HCT116 (cell line): ENCODE measurements around the gene ALB. TPM values are rescaled to one million over a fixed set of nuclear protein-coding genes. Genes with fewer than 3 reads are reported as not detected.

Experiments used
- ATAC-seq: fragments of 200-7000 bp; cut with Tn5 transposase; 2 replicates; pipeline ENCODE4 v1.9.1; 2020; ENCODE audit warnings: mild to moderate bottlenecking, moderate library complexity
- BruUV-seq: library from RNA; stranded (reverse); fragments of 400-500 nt; replicated peaks from 2 replicates; lab custom pipeline; 2021; lab: Mats Ljungman, UMichigan
- CTCF ChIA-PET: fragments of 300-600 bp; sonication (Branson Sonifier 250); formaldehyde crosslinking; loops from one replicate; lab custom pipeline; 2021; ENCODE audit warnings: antibody characterized with exemption; lab: Charles Lee
- POLR2A ChIA-PET: fragments of 300-600, 350-600 bp; sonication (Branson Sonifier 250); formaldehyde crosslinking; loops from one replicate; lab custom pipeline; 2021; ENCODE audit warnings: antibody characterized with exemption; lab: Charles Lee
- RAD21 ChIA-PET, 2 experiments: fragments of 300-600 bp; sonication (Branson Sonifier 250); formaldehyde crosslinking; loops; one replicate each; lab custom pipeline; 2023; ENCODE audit warnings: low total read pairs in 2 of 2; ENCODE audit not compliant: uncharacterized antibody in 2 of 2, unreplicated experiment in 2 of 2, low non-redundant PET in 1 of 2; lab: Charles Lee
- DNase-seq: peaks from one replicate; pipeline ENCODE4 v3.0.0-alpha.2; 2010; ENCODE audit warnings: low read depth, low spot score
- H2AFZ ChIP-seq: fragments of 200-600 bp; shearing (Covaris generic), sonication (generic); 2 replicates; pipeline ENCODE4 v1.6.1; 2017; ENCODE audit warnings: low read depth, mixed run types, mixed read lengths, antibody characterized with exemption, low read length; ENCODE audit not compliant: poor library complexity, severe bottlenecking
- H3K27ac ChIP-seq: 2 replicates; pipeline ENCODE4 v1.5.1; 2012; ENCODE audit warnings: low read depth, low read length
- H3K27me3 ChIP-seq: fragments of 200-600 bp; sonication (generic); 2 replicates; pipeline ENCODE4 v1.6.1; 2016; ENCODE audit warnings: mixed run types, low read length, mixed read lengths; ENCODE audit not compliant: insufficient read depth
- H3K36me3 ChIP-seq, 2 experiments: fragments of 200-500 bp in 1 of 2; fragments of 200-600 bp in 1 of 2; sonication (Bioruptor generic) in 1 of 2; sonication (generic) in 1 of 2; 2 replicates each; pipeline versions ENCODE4 v1.5.1 to v1.6.1; 2014 to 2016; ENCODE audit warnings: low read length in 2 of 2, inconsistent platforms in 1 of 2, mixed read lengths in 1 of 2, mixed run types in 1 of 2; ENCODE audit not compliant: insufficient read depth in 2 of 2, control insufficient read depth in 1 of 2
- H3K4me1 ChIP-seq, 2 experiments: fragments of 200-600 bp in 1 of 2; sonication (generic) in 1 of 2; 2 replicates each; pipeline versions ENCODE4 v1.5.1 to v1.6.1; 2012 to 2017; ENCODE audit warnings: low read length in 2 of 2, inconsistent platforms in 1 of 2, mild to moderate bottlenecking in 1 of 2, mixed read lengths in 1 of 2, mixed run types in 1 of 2, moderate library complexity in 1 of 2; ENCODE audit not compliant: insufficient read depth in 2 of 2, control insufficient read depth in 1 of 2
- H3K4me2 ChIP-seq: fragments of 200-600 bp; sonication (generic); 2 replicates; pipeline ENCODE4 v1.6.1; 2017; ENCODE audit warnings: mixed run types, low read length, mixed read lengths
- H3K4me3 ChIP-seq, 2 experiments: fragments of 200-600 bp in 1 of 2; sonication (generic) in 1 of 2; replicated peaks in 1 of 2; 2 replicates each; pipeline ENCODE4 v1.5.1; 2011 to 2016; ENCODE audit warnings: low read length in 2 of 2, control low read depth in 1 of 2, low read depth in 1 of 2, mild to moderate bottlenecking in 1 of 2, mixed read lengths in 1 of 2, mixed run types in 1 of 2
- H3K79me2 ChIP-seq: fragments of 200-600 bp; sonication (generic); 2 replicates; pipeline ENCODE4 v1.6.1; 2017; ENCODE audit warnings: mild to moderate bottlenecking, mixed run types, low read length, moderate library complexity, mixed read lengths; ENCODE audit not compliant: insufficient read depth
- H3K9ac ChIP-seq: fragments of 200-600 bp; sonication (generic); 2 replicates; pipeline ENCODE4 v1.6.1; 2016; ENCODE audit warnings: low read length, mixed read lengths
- H3K9me2 ChIP-seq: fragments of 200-600 bp; sonication (generic), shearing (Covaris generic); 2 replicates; pipeline ENCODE4 v1.6.1; 2017; ENCODE audit warnings: mixed run types, mild to moderate bottlenecking, moderate library complexity; ENCODE audit not compliant: insufficient read depth
- H3K9me3 ChIP-seq, 2 experiments: fragments of 200-500 bp in 1 of 2; fragments of 200-600 bp in 1 of 2; sonication (Bioruptor generic) in 1 of 2; sonication (generic) in 1 of 2; 2 replicates each; pipeline ENCODE4 v1.6.1; 2014 to 2017; ENCODE audit warnings: low read length in 2 of 2, mixed read lengths in 2 of 2, inconsistent platforms in 1 of 2, low read depth in 1 of 2, mild to moderate bottlenecking in 1 of 2, mixed run types in 1 of 2, moderate library complexity in 1 of 2; ENCODE audit not compliant: control insufficient read depth in 1 of 2, insufficient read depth in 1 of 2
- H4K20me1 ChIP-seq: fragments of 200-600 bp; sonication (generic), shearing (Covaris generic); 2 replicates; pipeline ENCODE4 v1.6.1; 2017; ENCODE audit warnings: mixed run types, mild to moderate bottlenecking, moderate library complexity; ENCODE audit not compliant: insufficient read depth
- CBX3 ChIP-seq: IDR thresholded peaks from 2 replicates; pipeline ENCODE4 v1.6.1; 2012; ENCODE audit warnings: low read depth
- EGR1 ChIP-seq: IDR thresholded peaks from 2 replicates; pipeline ENCODE4 v1.6.1; 2012; ENCODE audit warnings: low read depth
- EZH2 ChIP-seq: fragments of 200-600 bp; sonication (generic); IDR thresholded peaks from 2 replicates; pipeline ENCODE4 v1.6.1; 2017; ENCODE audit warnings: antibody characterized with exemption, mixed run types
- EZH2phosphoT487 ChIP-seq: fragments of 200-600 bp; IDR thresholded peaks from 2 replicates; pipeline ENCODE4 v1.6.1; 2018; ENCODE audit warnings: antibody characterized with exemption, borderline replicate concordance
- FOSL1 ChIP-seq: IDR thresholded peaks from 2 replicates; pipeline ENCODE4 v1.6.1; 2012; ENCODE audit warnings: low read depth
- JUND ChIP-seq: IDR thresholded peaks from 2 replicates; pipeline ENCODE4 v1.6.1; 2012
- POLR2A ChIP-seq: IDR thresholded peaks from 2 replicates; pipeline ENCODE4 v1.7.0; 2011; ENCODE audit warnings: borderline replicate concordance; ENCODE audit not compliant: insufficient read depth, insufficient read length; ENCODE audit errors: extremely low read depth
- POLR2AphosphoS5 ChIP-seq: IDR thresholded peaks from 2 replicates; pipeline ENCODE4 v1.6.1; 2011; ENCODE audit warnings: mild to moderate bottlenecking, low read depth, low read length, moderate library complexity
- RAD21 ChIP-seq: IDR thresholded peaks from 2 replicates; pipeline ENCODE4 v1.6.1; 2012; ENCODE audit warnings: low read depth, mild to moderate bottlenecking
- SIN3A ChIP-seq: IDR thresholded peaks from 2 replicates; pipeline ENCODE4 v1.6.1; 2012; ENCODE audit warnings: low read depth
- SP1 ChIP-seq: IDR thresholded peaks from 2 replicates; pipeline ENCODE4 v1.6.1; 2012; ENCODE audit warnings: low read depth
- SRF ChIP-seq: IDR thresholded peaks from 2 replicates; pipeline ENCODE4 v1.6.1; 2012; ENCODE audit warnings: low read depth
- TCF7L2 ChIP-seq: IDR thresholded peaks from 2 replicates; pipeline ENCODE4 v1.7.0; 2011; ENCODE audit warnings: borderline replicate concordance, inconsistent platforms; ENCODE audit not compliant: insufficient read depth, insufficient read length; ENCODE audit errors: extremely low read depth
- YY1 ChIP-seq: IDR thresholded peaks from 2 replicates; pipeline ENCODE4 v1.6.1; 2011; ENCODE audit warnings: low read length, low read depth, moderate library complexity, mild to moderate bottlenecking; ENCODE audit not compliant: insufficient replicate concordance; ENCODE audit errors: extremely low read depth
- ZFX ChIP-seq: fragments of 450-650 bp; IDR thresholded peaks from 2 replicates; pipeline ENCODE4 v1.6.1; 2017
- intact Hi-C: fragments of 100-400 bp; cut with micrococcal nuclease; formaldehyde crosslinking; loops from 2 replicates; pipeline ENCODE4 v1.10.0; 2022
- total RNA-seq: library from RNA; stranded (reverse); gene quantifications from one replicate; pipeline ENCODE4 v1.2.1, GENCODE V29; 2021; ENCODE audit not compliant: unreplicated experiment
- TF ChIP-seq, protein P1 (sequence below), 3 experiments: fragments of 200-600 bp in 1 of 3; sonication (generic) in 1 of 3; IDR thresholded peaks in 2 of 3; conservative IDR thresholded peaks in 1 of 3; 2 replicates each; pipeline ENCODE4 v1.5.1; 2012 to 2017; ENCODE audit warnings: low read depth in 2 of 3, low read length in 2 of 3, antibody characterized with exemption in 1 of 3, borderline replicate concordance in 1 of 3, control low read depth in 1 of 3, mild to moderate bottlenecking in 1 of 3, mixed read lengths in 1 of 3, mixed run types in 1 of 3, moderate library complexity in 1 of 3; ENCODE audit not compliant: insufficient read depth in 1 of 3
- TF ChIP-seq, protein P2 (sequence below): IDR thresholded peaks from 2 replicates; pipeline ENCODE4 v1.6.1; 2011; ENCODE audit warnings: mild to moderate bottlenecking, low read length, moderate library complexity; ENCODE audit not compliant: insufficient replicate concordance; ENCODE audit errors: extremely low read depth

ALB gene
- total RNA-seq, 1 experiment from 2014 or later = 26.7 TPM

DNA sequence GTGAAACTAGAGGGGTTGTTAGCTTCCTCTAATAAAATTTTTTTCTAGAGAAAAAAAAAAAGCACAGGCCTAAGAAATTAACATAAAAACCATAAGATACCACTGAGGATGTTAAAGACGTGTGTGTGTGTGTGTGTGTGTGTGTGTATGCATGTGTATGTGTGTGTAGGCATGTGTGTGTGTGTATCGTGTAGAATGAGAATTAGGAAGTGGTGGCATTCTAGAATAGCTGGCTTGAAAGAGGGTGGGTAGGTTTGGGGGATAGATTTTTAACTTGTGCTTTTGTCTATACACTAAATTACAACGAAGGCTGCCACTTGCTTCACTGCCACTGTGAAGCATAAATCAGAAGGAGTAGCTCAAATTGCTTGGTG is 54.9 kb downstream of the ALB start (continued):
- no peak for TF ChIP-seq YY1
- TF ChIP-seq, all 23 proteins: peak for 0

DNA sequence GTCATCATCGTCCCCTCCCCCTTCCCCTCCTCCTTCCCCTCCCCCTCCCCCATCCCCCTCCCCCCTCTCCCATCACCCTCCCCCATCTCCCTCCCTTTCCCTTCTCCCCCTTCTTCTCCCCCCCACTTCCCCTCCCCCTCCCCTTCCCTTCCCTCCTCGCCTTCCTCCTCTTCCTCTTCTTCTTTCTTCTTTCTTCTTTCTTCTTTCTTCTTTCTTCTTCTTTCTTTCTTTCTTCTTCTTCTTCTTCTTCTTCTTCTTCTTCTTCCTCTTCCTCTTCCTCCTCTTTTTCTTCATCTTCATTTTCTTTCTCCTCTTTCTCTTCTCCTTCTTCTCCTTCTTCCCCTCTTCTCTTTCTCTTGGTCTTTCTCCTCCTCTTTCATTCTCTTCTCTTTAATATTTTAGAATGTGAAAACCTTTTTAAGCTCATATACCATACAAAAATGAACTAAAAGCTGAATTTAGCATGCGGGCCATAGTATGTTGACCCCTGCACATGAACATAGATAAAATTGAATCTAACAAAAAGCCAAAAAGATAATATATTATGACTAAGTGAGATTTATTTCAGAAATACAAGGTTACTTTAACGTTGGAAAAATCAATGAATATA is 56.9 kb downstream of the ALB start:
- no peak overlapping the region for H2AFZ ChIP-seq
- no peak overlapping the region for H3K4me3 ChIP-seq
- no peaks in the 10 kb centered on the region for H3K9me3 ChIP-seq
- H4K20me1 ChIP-seq = no peaks in the 10 kb centered on the region
- ChIA-PET RAD21 (no interaction called here), CTCF (no interaction called here), POLR2A (no interaction called here)
- H3K36me3 ChIP-seq = no peaks in the 10 kb centered on the region
- no peaks in the 10 kb centered on the region for H3K27me3 ChIP-seq
- intact Hi-C loops = no loop called here
- no peak overlapping the region for H3K9ac ChIP-seq
- no peaks in the 10 kb centered on the region for H3K4me1 ChIP-seq
- ATAC-seq (no peak), DNase-seq (no peak)
- H3K79me2 ChIP-seq = no peaks in the 10 kb centered on the region
- no peak overlapping the region for H3K27ac ChIP-seq
- no peak overlapping the region for H3K4me2 ChIP-seq
- no peaks in the 10 kb centered on the region for H3K9me2 ChIP-seq
- TF ChIP-seq ZFX (no peak), RAD21 (no peak), EZH2phosphoT487 (no peak), POLR2A (no peak), EZH2 (no peak), POLR2AphosphoS5 (no peak), SRF (no peak), SIN3A (no peak)
- no TSS peak for BruUV-seq

DNA sequence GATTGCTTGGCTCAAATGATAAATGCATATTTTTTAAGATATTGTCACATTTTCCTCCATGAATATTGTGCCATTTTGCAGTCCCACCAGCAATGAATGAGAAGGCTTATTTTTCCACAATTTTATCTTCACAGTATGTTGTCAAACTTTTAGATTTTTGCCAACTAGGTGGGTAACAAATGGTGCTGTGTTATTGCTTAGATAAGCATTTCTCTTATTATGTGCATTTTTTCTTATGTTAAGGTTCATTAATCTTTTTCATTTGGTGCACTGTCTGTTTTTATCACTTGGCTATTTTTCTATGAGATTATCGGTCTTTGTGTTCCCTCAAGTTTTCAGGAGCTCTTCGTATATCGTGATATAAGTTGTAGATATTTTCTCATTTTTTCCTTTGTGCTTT is 64.1 kb downstream of the ALB start:
- DNase-seq (no peak), ATAC-seq (no peak)
- H3K4me2 ChIP-seq = no peak overlapping the region
- intact Hi-C loops = no loop called here
- 0 out of 4 replicates have a peak, but pooled peaks cover 0 to 3% of the 10 kb centered on the region in 2 experiments for H3K9me3 ChIP-seq
- no peak overlapping the region for H3K9ac ChIP-seq
- no peaks in the 10 kb centered on the region for H3K36me3 ChIP-seq
- H3K27ac ChIP-seq = no peak overlapping the region
- no peak overlapping the region for H3K4me3 ChIP-seq
- CTCF ChIA-PET = no interaction called here
- no peaks in the 10 kb centered on the region for H3K4me1 ChIP-seq
- no peaks in the 10 kb centered on the region for H4K20me1 ChIP-seq
- BruUV-seq = no TSS peak
- H3K27me3 ChIP-seq = no peaks in the 10 kb centered on the region; the same call in 1 of the 2 replicates
- POLR2A ChIA-PET = no interaction called here
- no peaks in the 10 kb centered on the region for H3K9me2 ChIP-seq
- H3K79me2 ChIP-seq = no peaks in the 10 kb centered on the region
- RAD21 ChIA-PET = no interaction called here
- no peak overlapping the region for H2AFZ ChIP-seq
- TF ChIP-seq EGR1 (no peak), SP1 (no peak), YY1 (no peak), JUND (no peak), TCF7L2 (no peak), SRF (no peak), SIN3A (no peak), FOSL1 (no peak), CBX3 (no peak)
- TF ChIP-seq, protein P1, sequence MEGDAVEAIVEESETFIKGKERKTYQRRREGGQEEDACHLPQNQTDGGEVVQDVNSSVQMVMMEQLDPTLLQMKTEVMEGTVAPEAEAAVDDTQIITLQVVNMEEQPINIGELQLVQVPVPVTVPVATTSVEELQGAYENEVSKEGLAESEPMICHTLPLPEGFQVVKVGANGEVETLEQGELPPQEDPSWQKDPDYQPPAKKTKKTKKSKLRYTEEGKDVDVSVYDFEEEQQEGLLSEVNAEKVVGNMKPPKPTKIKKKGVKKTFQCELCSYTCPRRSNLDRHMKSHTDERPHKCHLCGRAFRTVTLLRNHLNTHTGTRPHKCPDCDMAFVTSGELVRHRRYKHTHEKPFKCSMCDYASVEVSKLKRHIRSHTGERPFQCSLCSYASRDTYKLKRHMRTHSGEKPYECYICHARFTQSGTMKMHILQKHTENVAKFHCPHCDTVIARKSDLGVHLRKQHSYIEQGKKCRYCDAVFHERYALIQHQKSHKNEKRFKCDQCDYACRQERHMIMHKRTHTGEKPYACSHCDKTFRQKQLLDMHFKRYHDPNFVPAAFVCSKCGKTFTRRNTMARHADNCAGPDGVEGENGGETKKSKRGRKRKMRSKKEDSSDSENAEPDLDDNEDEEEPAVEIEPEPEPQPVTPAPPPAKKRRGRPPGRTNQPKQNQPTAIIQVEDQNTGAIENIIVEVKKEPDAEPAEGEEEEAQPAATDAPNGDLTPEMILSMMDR (IDR thresholded peaks at IDR 0.05 in 2 of 3, conservative IDR thresholded peaks at IDR 0.05 in 1 of 3; ENCODE audit: borderline replicate concordance in 1 of 3, insufficient read depth in 1 of 3, low read depth in 2 of 3, low read length in 2 of 3) = no peak
- TF ChIP-seq, protein P2, sequence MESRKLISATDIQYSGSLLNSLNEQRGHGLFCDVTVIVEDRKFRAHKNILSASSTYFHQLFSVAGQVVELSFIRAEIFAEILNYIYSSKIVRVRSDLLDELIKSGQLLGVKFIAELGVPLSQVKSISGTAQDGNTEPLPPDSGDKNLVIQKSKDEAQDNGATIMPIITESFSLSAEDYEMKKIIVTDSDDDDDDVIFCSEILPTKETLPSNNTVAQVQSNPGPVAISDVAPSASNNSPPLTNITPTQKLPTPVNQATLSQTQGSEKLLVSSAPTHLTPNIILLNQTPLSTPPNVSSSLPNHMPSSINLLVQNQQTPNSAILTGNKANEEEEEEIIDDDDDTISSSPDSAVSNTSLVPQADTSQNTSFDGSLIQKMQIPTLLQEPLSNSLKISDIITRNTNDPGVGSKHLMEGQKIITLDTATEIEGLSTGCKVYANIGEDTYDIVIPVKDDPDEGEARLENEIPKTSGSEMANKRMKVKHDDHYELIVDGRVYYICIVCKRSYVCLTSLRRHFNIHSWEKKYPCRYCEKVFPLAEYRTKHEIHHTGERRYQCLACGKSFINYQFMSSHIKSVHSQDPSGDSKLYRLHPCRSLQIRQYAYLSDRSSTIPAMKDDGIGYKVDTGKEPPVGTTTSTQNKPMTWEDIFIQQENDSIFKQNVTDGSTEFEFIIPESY = no peak
